Activated naive CD8-positive, alpha-beta T cell treated with anti-CD3 and anti-CD28 coated beads, Interleukin-2, amount 10 ng/mL, durations not matched to agents 7 days and 5 days (primary cell): ENCODE data around the gene GCH1. TPM values are rescaled to one million over a fixed set of nuclear protein-coding genes. Genes with fewer than 3 reads are reported as not detected.
"Not testable (repeated sequence)": the region's sequence is repeated elsewhere in the genome, so short reads cannot be mapped to it uniquely, and the experiment has no call there.

ENCODE experiments used
- ATAC-seq: fragments of 150-1000 bp; cut with Tn5 transposase; one replicate; pipeline ENCODE4 v1.10.0; 2021; ENCODE audit warnings: low read depth, moderate library complexity
- POLR2A ChIA-PET: fragments of 350-600 bp; sonication (Branson Sonifier 250); formaldehyde crosslinking; loops from one replicate; lab custom pipeline; 2021; ENCODE audit warnings: antibody characterized with exemption; lab: Charles Lee
- DNase-seq: peaks from one replicate; pipeline ENCODE4 v3.0.0; 2021
- H3K27ac Mint-ChIP-seq: one replicate; pipeline ENCODE4 v1.8.0; 2022; ENCODE audit warnings: mild to moderate bottlenecking, mixed read lengths
- H3K27me3 Mint-ChIP-seq: one replicate; pipeline ENCODE4 v1.8.0; 2022; ENCODE audit warnings: mild to moderate bottlenecking, moderate library complexity, mixed read lengths
- H3K36me3 Mint-ChIP-seq: one replicate; pipeline ENCODE4 v1.8.0; 2021; ENCODE audit warnings: mild to moderate bottlenecking, mixed read lengths
- H3K4me1 Mint-ChIP-seq: one replicate; pipeline ENCODE4 v1.8.0; 2021; ENCODE audit warnings: mixed read lengths
- H3K4me3 Mint-ChIP-seq: one replicate; pipeline ENCODE4 v1.8.0; 2022; ENCODE audit warnings: mild to moderate bottlenecking, moderate library complexity, mixed read lengths
- H3K9me3 Mint-ChIP-seq: one replicate; pipeline ENCODE4 v1.8.0; 2021; ENCODE audit warnings: mixed read lengths
- total RNA-seq, 2 experiments: library from RNA; stranded (reverse); gene quantifications; one replicate each; pipeline ENCODE4 v1.2.3, GENCODE V29; 2021

GCH1 gene
- total RNA-seq, 2 experiments from 2014 or later, result 46.4 to 47.3 TPM

DNA sequence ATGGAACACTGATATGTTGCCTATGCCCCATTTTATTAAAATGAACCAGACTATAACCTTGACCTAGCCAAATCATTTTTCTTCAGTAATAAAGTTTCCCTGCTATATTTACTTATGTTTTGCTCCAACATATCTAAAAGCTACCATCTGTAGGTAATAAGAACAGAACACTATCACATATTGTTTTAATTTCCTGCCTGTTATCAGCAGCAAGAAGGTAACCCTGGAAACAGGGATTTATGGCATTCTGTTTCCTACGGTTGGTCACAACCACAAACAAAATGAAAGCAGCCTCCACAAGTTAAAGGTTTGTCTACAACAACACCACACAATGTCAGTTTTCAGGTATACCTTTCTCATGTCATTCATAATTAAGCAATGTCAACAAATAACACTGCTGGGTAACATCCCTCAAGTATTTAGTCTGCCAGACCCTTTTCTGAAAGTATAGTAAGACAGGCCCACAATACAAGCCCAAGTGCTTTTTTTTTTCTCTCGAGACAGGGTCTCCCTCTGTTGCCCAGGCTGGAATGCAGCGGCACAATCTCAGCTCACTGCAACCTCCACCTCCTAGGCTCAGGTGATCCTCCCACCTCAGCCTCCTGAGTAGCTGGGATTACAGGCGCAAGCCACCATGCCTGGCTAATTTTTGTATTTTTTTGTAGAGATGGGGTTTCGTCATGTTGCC, 25.5 kb downstream of the GCH1 start:
- no peak overlapping the region for H3K27ac Mint-ChIP-seq
- no peaks in the 10 kb centered on the region for H3K9me3 Mint-ChIP-seq
- H3K4me1 Mint-ChIP-seq, result peaks cover 37% of the 10 kb centered on the region
- H3K36me3 Mint-ChIP-seq, result peaks cover 30% of the 10 kb centered on the region
- H3K27me3 Mint-ChIP-seq, result no peaks in the 10 kb centered on the region
- ATAC-seq, result no peak
- DNase-seq, result no peak
- no peak overlapping the region for H3K4me3 Mint-ChIP-seq
- POLR2A ChIA-PET, result interaction anchor here (0.6 kb wide), 1 partner anchor 20 kb away, joined by 5 read pairs; no protein-coding TSS in a partner anchor

GRCh38 chr14:54875648-54876047, 27.0 kb downstream of the GCH1 start:
- ATAC-seq, H3K9me3 Mint-ChIP-seq, H3K4me3 Mint-ChIP-seq, DNase-seq, POLR2A ChIA-PET, H3K27ac Mint-ChIP-seq, H3K27me3 Mint-ChIP-seq: not testable (repeated sequence)
- Mint-ChIP-seq H3K36me3 (peaks cover 30% of the 10 kb centered on the region), H3K4me1 (peaks cover 30% of the 10 kb centered on the region)

GRCh38 chr14:54870154-54871090, 32.2 kb downstream of the GCH1 start:
- H3K4me3 Mint-ChIP-seq, result peak overlapping the region; percentile 44
- H3K36me3 Mint-ChIP-seq, H3K27ac Mint-ChIP-seq, DNase-seq, ATAC-seq, H3K27me3 Mint-ChIP-seq, H3K9me3 Mint-ChIP-seq, POLR2A ChIA-PET: not testable (repeated sequence)
- H3K4me1 Mint-ChIP-seq, result peaks cover 23% of the 10 kb centered on the region

GRCh38 chr14:54867011-54867410, 35.6 kb downstream of the GCH1 start:
- Mint-ChIP-seq H3K9me3 (no peaks in the 10 kb centered on the region), H3K36me3 (peaks cover 3% of the 10 kb centered on the region), H3K4me3 (no peak overlapping the region), H3K27me3 (no peaks in the 10 kb centered on the region), H3K27ac (no peak overlapping the region), H3K4me1 (peaks cover 16% of the 10 kb centered on the region)
- ATAC-seq (no peak), DNase-seq (no peak)
- POLR2A ChIA-PET, result interaction anchor here (0.7 kb wide), 1 partner anchor 34 kb away, joined by 9 read pairs; no protein-coding TSS in a partner anchor

- ATAC-seq (no peak), DNase-seq (no peak)
- Mint-ChIP-seq H3K27ac (no peak overlapping the region), H3K4me1 (peaks cover 16% of the 10 kb centered on the region), H3K27me3 (no peaks in the 10 kb centered on the region), H3K9me3 (no peaks in the 10 kb centered on the region), H3K4me3 (no peak overlapping the region), H3K36me3 (peaks cover 4% of the 10 kb centered on the region)
- POLR2A ChIA-PET, result no interaction called here
These were observed 36.0 kb downstream of the GCH1 start for GRCh38 chr14:54866588-54866987.

- Mint-ChIP-seq H3K36me3 (peaks cover 9% of the 10 kb centered on the region), H3K27ac (no peak overlapping the region), H3K27me3 (no peaks in the 10 kb centered on the region), H3K4me1 (peaks cover 10% of the 10 kb centered on the region), H3K4me3 (no peak overlapping the region), H3K9me3 (no peaks in the 10 kb centered on the region)
- POLR2A ChIA-PET, result no interaction called here
- ATAC-seq, result no peak
- no peak for DNase-seq
These were observed 38.1 kb downstream of the GCH1 start for GRCh38 chr14:54864526-54864925.

GRCh38 chr14:54857830-54858269, 44.8 kb downstream of the GCH1 start:
- peak overlapping the region; percentile 20 for H3K4me3 Mint-ChIP-seq
- peaks cover 21% of the 10 kb centered on the region for H3K4me1 Mint-ChIP-seq
- peaks cover 26% of the 10 kb centered on the region for H3K36me3 Mint-ChIP-seq
- POLR2A ChIA-PET, result no interaction called here
- H3K27me3 Mint-ChIP-seq, result no peaks in the 10 kb centered on the region
- peak overlapping the region; percentile 18 for H3K27ac Mint-ChIP-seq
- ATAC-seq (peak; percentile 30), DNase-seq (no peak)
- no peaks in the 10 kb centered on the region for H3K9me3 Mint-ChIP-seq

- no peak overlapping the region for H3K4me3 Mint-ChIP-seq
- POLR2A ChIA-PET, result no interaction called here
- no peaks in the 10 kb centered on the region for H3K27me3 Mint-ChIP-seq
- H3K27ac Mint-ChIP-seq, result no peak overlapping the region
- no peak for ATAC-seq
- peaks cover 32% of the 10 kb centered on the region for H3K36me3 Mint-ChIP-seq
- no peaks in the 10 kb centered on the region for H3K9me3 Mint-ChIP-seq
- H3K4me1 Mint-ChIP-seq, result peaks cover 21% of the 10 kb centered on the region
- no peak for DNase-seq
These were observed 46.5 kb downstream of the GCH1 start for GRCh38 chr14:54856152-54856551.

DNA sequence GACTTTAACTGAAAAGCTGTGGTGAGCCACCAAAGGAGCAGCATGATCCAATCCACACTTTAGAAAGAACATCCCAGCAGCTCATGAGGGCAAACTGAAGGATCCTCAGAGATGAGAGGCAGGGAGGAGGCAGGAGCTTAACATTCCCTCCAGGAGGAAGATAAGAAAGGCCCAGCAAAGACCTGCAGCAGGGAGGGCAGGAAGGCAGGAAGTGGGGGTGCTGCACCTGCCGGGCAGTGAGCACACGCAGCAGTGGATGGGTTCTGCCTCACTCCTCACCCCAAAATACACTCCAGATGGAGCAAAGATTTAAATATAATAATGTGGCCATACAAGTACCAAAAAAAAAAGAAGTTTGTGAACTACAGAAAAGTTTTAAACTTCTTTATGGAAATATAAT, 48.4 kb downstream of the GCH1 start:
- Mint-ChIP-seq H3K4me1 (peaks cover 20% of the 10 kb centered on the region), H3K27ac (peak overlapping the region; percentile 51), H3K36me3 (peaks cover 33% of the 10 kb centered on the region), H3K27me3 (no peaks in the 10 kb centered on the region), H3K9me3 (no peaks in the 10 kb centered on the region), H3K4me3 (no peak overlapping the region)
- ATAC-seq, result no peak
- no peak for DNase-seq
- POLR2A ChIA-PET, result no interaction called here

GRCh38 chr14:54853339-54853738, 49.3 kb downstream of the GCH1 start:
- no peaks in the 10 kb centered on the region for H3K27me3 Mint-ChIP-seq
- no peaks in the 10 kb centered on the region for H3K9me3 Mint-ChIP-seq
- no peak for ATAC-seq
- no peak for DNase-seq
- H3K36me3 Mint-ChIP-seq, result peaks cover 27% of the 10 kb centered on the region
- peaks cover 16% of the 10 kb centered on the region for H3K4me1 Mint-ChIP-seq
- H3K27ac Mint-ChIP-seq, result no peak overlapping the region
- POLR2A ChIA-PET, result no interaction called here
- H3K4me3 Mint-ChIP-seq, result no peak overlapping the region

DNA sequence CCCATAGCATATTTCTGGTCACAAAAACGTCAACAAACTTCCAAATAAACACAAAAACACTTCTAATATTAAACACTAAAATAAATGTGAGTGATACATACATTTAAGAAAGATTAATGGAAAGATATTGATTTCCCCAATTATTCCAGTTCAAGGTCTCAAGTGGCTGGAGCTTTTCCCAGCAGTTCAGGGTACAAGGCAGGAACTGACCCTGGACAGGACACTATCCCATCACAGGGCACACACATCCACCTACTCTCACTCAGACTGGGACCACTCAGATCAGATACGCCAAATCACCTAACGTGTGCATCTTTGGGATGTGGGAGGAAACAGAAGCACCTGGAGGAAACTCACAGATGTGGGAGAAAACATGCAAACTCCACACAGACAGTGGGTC, 50.4 kb downstream of the GCH1 start:
- DNase-seq (no peak), ATAC-seq (no peak)
- Mint-ChIP-seq H3K4me3 (no peak overlapping the region), H3K9me3 (no peaks in the 10 kb centered on the region), H3K36me3 (peaks cover 27% of the 10 kb centered on the region), H3K4me1 (peaks cover 9% of the 10 kb centered on the region), H3K27me3 (no peaks in the 10 kb centered on the region), H3K27ac (no peak overlapping the region)
- POLR2A ChIA-PET, result no interaction called here

GRCh38 chr14:54848910-54849309, 53.7 kb downstream of the GCH1 start:
- POLR2A ChIA-PET, result no interaction called here
- no peak overlapping the region for H3K4me3 Mint-ChIP-seq
- no peak overlapping the region for H3K27ac Mint-ChIP-seq
- peaks cover 27% of the 10 kb centered on the region for H3K36me3 Mint-ChIP-seq
- DNase-seq (no peak), ATAC-seq (no peak)
- no peaks in the 10 kb centered on the region for H3K27me3 Mint-ChIP-seq
- H3K9me3 Mint-ChIP-seq, result no peaks in the 10 kb centered on the region
- H3K4me1 Mint-ChIP-seq, result peaks cover 4% of the 10 kb centered on the region

DNA sequence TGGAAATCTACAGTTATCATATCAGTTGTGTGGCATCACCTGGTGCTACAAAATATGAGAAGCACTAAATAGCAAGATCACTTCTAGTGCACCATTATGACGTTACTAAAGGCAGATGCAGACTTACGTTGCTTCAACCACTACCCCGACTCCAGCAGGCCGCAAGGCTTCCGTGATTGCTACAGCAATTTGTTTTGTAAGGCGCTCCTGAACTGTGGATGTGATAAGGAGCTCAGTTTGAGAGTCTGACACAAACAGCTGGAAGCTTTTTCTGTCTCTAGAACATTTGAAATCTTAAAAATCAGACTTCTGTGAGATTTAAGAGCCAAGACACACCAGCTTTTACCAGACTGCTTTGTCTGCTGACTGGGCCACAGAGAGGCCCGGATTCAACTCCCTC, 57.0 kb downstream of the GCH1 start:
- POLR2A ChIA-PET, result no interaction called here
- H3K36me3 Mint-ChIP-seq, result peaks cover 23% of the 10 kb centered on the region
- no peak overlapping the region for H3K27ac Mint-ChIP-seq
- H3K27me3 Mint-ChIP-seq, result no peaks in the 10 kb centered on the region
- no peak overlapping the region for H3K4me3 Mint-ChIP-seq
- DNase-seq, result no peak
- no peaks in the 10 kb centered on the region for H3K4me1 Mint-ChIP-seq
- ATAC-seq, result no peak
- H3K9me3 Mint-ChIP-seq, result no peaks in the 10 kb centered on the region
